GM18909 (cell line): ENCODE data around the gene CTSG.
"Not testable (repeated sequence)": the region's sequence is repeated elsewhere in the genome, so short reads cannot be mapped to it uniquely, and the experiment has no call there.

Experiments
- ATAC-seq: cut with Tn5 transposase; IDR thresholded peaks from one replicate; pipeline ENCODE4 v1.9.1; 2021; ENCODE audit warnings: mild to moderate bottlenecking; ENCODE audit not compliant: unreplicated experiment, poor library complexity

CTSG gene

GRCh38 chr14:24576182-24576581 lies at the start of gene CTSG:
TSS of gene CTSG (minus strand) at chr14:24576250. CDS start at chr14:24576223, 27 bp downstream.
- no peak for ATAC-seq

GRCh38 chr14:24613747-24614146 lies 37.7 kb upstream of the CTSG start:
- no peak for ATAC-seq

GRCh38 chr14:24613241-24613640 lies 37.2 kb upstream of the CTSG start:
- no peak for ATAC-seq

- no peak for ATAC-seq
Observed at GRCh38 chr14:24612196-24612595, 36.1 kb upstream of the CTSG start.

GRCh38 chr14:24609655-24610344 lies 33.8 kb upstream of the CTSG start, which contains the start of gene GZMH:
TSS of gene GZMH (minus strand) at chr14:24609685. CDS start at chr14:24609613, 72 bp downstream.
- ATAC-seq: no peak

- ATAC-seq: no peak
Observed at GRCh38 chr14:24607635-24608514, 31.8 kb upstream of the CTSG start.

- ATAC-seq: no peak
Observed at GRCh38 chr14:24607081-24607480, 31.0 kb upstream of the CTSG start.

GRCh38 chr14:24606297-24606696 lies 30.2 kb upstream of the CTSG start:
- ATAC-seq: no peak

- ATAC-seq: peak; percentile 92
Observed at GRCh38 chr14:24605435-24606190, 29.6 kb upstream of the CTSG start.

- no peak for ATAC-seq
Observed at GRCh38 chr14:24597403-24597802, 21.4 kb upstream of the CTSG start.

- no peak for ATAC-seq
Observed at GRCh38 chr14:24595073-24595808, 19.2 kb upstream of the CTSG start.

GRCh38 chr14:24591004-24591403 lies 15.0 kb upstream of the CTSG start:
- not testable (repeated sequence) for ATAC-seq

- ATAC-seq: not testable (repeated sequence)
Observed at GRCh38 chr14:24584402-24584801, 8.4 kb upstream of the CTSG start.

- ATAC-seq: no peak
Observed at GRCh38 chr14:24578558-24578957, 2.5 kb upstream of the CTSG start.

GRCh38 chr14:24576771-24577170 lies 721 bp upstream of the CTSG start:
- no peak for ATAC-seq

GRCh38 chr14:24574206-24574774 lies 1.8 kb downstream of the CTSG start:
- no peak for ATAC-seq

GRCh38 chr14:24566318-24566717 lies 9.7 kb downstream of the CTSG start:
- no peak for ATAC-seq

- no peak for ATAC-seq
Observed at GRCh38 chr14:24565766-24566165, 10.3 kb downstream of the CTSG start.

- ATAC-seq: no peak
Observed at GRCh38 chr14:24563505-24563904, 12.5 kb downstream of the CTSG start.

GRCh38 chr14:24556756-24557155 lies 19.3 kb downstream of the CTSG start:
- ATAC-seq: no peak
